Duodenal mucosa (tissue), 2 donors: Measurements from ENCODE around the gene EIF4A3.

ENCODE experiments used
- H3K27ac ChIP-seq: one replicate; pipeline ENCODE4 v1.7.0; 2013; ENCODE audit warnings: low read depth, low read length
- H3K27me3 ChIP-seq, 2 donors: one replicate each; pipeline ENCODE4 v1.7.0; 2013; ENCODE audit warnings: low read length in 2 of 2, control low read depth in 1 of 2; ENCODE audit not compliant: insufficient read depth in 2 of 2, control insufficient read depth in 1 of 2
- H3K36me3 ChIP-seq, 2 donors: one replicate each; pipeline ENCODE4 v1.7.0; 2013; ENCODE audit warnings: low read length in 2 of 2, control low read depth in 1 of 2; ENCODE audit not compliant: insufficient read depth in 2 of 2, control insufficient read depth in 1 of 2
- H3K4me1 ChIP-seq, 2 donors: one replicate each; pipeline ENCODE4 v1.7.0; 2013; ENCODE audit warnings: low read length in 2 of 2, control low read depth in 1 of 2; ENCODE audit not compliant: insufficient read depth in 2 of 2, control insufficient read depth in 1 of 2
- H3K4me3 ChIP-seq, 2 donors: one replicate each; pipeline ENCODE4 v1.7.0; 2013; ENCODE audit warnings: low read length in 2 of 2, low read depth in 1 of 2
- H3K9ac ChIP-seq, 2 donors: one replicate each; pipeline ENCODE4 v1.7.0; 2013; ENCODE audit warnings: low read length in 2 of 2, low read depth in 1 of 2
- H3K9me3 ChIP-seq, 2 donors: one replicate each; pipeline ENCODE4 v1.7.0; 2013; ENCODE audit warnings: low read length in 2 of 2, control low read depth in 1 of 2; ENCODE audit not compliant: control insufficient read depth in 1 of 2

The EIF4A3 gene

GRCh38 chr17:80141463-80142165, 5.3 kb downstream of the EIF4A3 start:
- Histone ChIP-seq H3K4me1 (peaks cover 17 to 19% of the 10 kb centered on the region in 2 donors), H3K27me3 (no peaks in the 10 kb centered on the region), H3K27ac (no peak overlapping the region), H3K4me3 (no peak overlapping the region), H3K36me3 (peaks cover 48 to 77% of the 10 kb centered on the region in 2 donors), H3K9ac (no peak overlapping the region), H3K9me3 (no peaks in the 10 kb centered on the region)

GRCh38 chr17:80138856-80139426, 8.0 kb downstream of the EIF4A3 start:
- no peaks in the 10 kb centered on the region for H3K4me1 ChIP-seq
- H3K9me3 ChIP-seq, result no peaks in the 10 kb centered on the region
- peaks cover 51 to 99% of the 10 kb centered on the region in 2 donors for H3K36me3 ChIP-seq
- H3K9ac ChIP-seq, result no peak overlapping the region
- no peak overlapping the region for H3K4me3 ChIP-seq
- no peaks in the 10 kb centered on the region for H3K27me3 ChIP-seq
- no peak overlapping the region for H3K27ac ChIP-seq

GRCh38 chr17:80137131-80137530, 9.8 kb downstream of the EIF4A3 start:
- H3K27me3 ChIP-seq, result no peaks in the 10 kb centered on the region
- H3K9me3 ChIP-seq, result no peaks in the 10 kb centered on the region
- no peak overlapping the region for H3K27ac ChIP-seq
- no peak overlapping the region for H3K4me3 ChIP-seq
- no peak overlapping the region for H3K9ac ChIP-seq
- peaks cover 48 to 88% of the 10 kb centered on the region in 2 donors for H3K36me3 ChIP-seq
- no peaks in the 10 kb centered on the region for H3K4me1 ChIP-seq

- Histone ChIP-seq H3K27me3 (no peaks in the 10 kb centered on the region), H3K9ac (no peak overlapping the region), H3K9me3 (no peaks in the 10 kb centered on the region), H3K4me1 (no peaks in the 10 kb centered on the region), H3K4me3 (no peak overlapping the region), H3K36me3 (peaks cover 25 to 53% of the 10 kb centered on the region in 2 donors), H3K27ac (no peak overlapping the region)
These were observed 13.3 kb downstream of the EIF4A3 start for GRCh38 chr17:80133626-80133970.

GRCh38 chr17:80132906-80133625, 13.9 kb downstream of the EIF4A3 start:
- peaks cover 21 to 48% of the 10 kb centered on the region in 2 donors for H3K36me3 ChIP-seq
- H3K4me3 ChIP-seq, result no peak overlapping the region
- no peaks in the 10 kb centered on the region for H3K9me3 ChIP-seq
- no peaks in the 10 kb centered on the region for H3K4me1 ChIP-seq
- H3K27ac ChIP-seq, result no peak overlapping the region
- H3K9ac ChIP-seq, result no peak overlapping the region
- peaks cover 0 to 5% of the 10 kb centered on the region in 2 donors for H3K27me3 ChIP-seq

GRCh38 chr17:80130992-80131391, 15.9 kb downstream of the EIF4A3 start:
- Histone ChIP-seq H3K36me3 (peaks cover 6 to 28% of the 10 kb centered on the region in 2 donors), H3K4me3 (no peak overlapping the region), H3K27ac (no peak overlapping the region), H3K9me3 (no peaks in the 10 kb centered on the region), H3K27me3 (peaks cover 0 to 7% of the 10 kb centered on the region in 2 donors), H3K4me1 (no peaks in the 10 kb centered on the region), H3K9ac (no peak overlapping the region)

- Histone ChIP-seq H3K4me3 (no peak overlapping the region), H3K36me3 (peaks cover 6 to 9% of the 10 kb centered on the region in 2 donors), H3K4me1 (no peaks in the 10 kb centered on the region)
These were observed 17.8 kb downstream of the EIF4A3 start for GRCh38 chr17:80129006-80129565.

GRCh38 chr17:80126449-80126715, 20.5 kb downstream of the EIF4A3 start:
- Histone ChIP-seq H3K27ac (no peak overlapping the region), H3K9me3 (no peaks in the 10 kb centered on the region), H3K36me3 (no peaks in the 10 kb centered on the region), H3K4me3 (no peak overlapping the region), H3K4me1 (no peaks in the 10 kb centered on the region), H3K9ac (no peak overlapping the region), H3K27me3 (peaks cover 0 to 7% of the 10 kb centered on the region in 2 donors)

More at GRCh38 chr17:80129006-80129565, 17.8 kb downstream of the EIF4A3 start:
- H3K9me3 ChIP-seq, result no peaks in the 10 kb centered on the region
- peaks cover 0 to 7% of the 10 kb centered on the region in 2 donors for H3K27me3 ChIP-seq
- H3K9ac ChIP-seq, result no peak overlapping the region
- no peak overlapping the region for H3K27ac ChIP-seq

GRCh38 chr17:80125656-80126448, 21.1 kb downstream of the EIF4A3 start:
- H3K9me3 ChIP-seq, result no peaks in the 10 kb centered on the region
- no peak overlapping the region for H3K27ac ChIP-seq
- no peak overlapping the region for H3K4me3 ChIP-seq
- H3K4me1 ChIP-seq, result no peaks in the 10 kb centered on the region
- H3K27me3 ChIP-seq, result peaks cover 0 to 7% of the 10 kb centered on the region in 2 donors
- H3K9ac ChIP-seq, result no peak overlapping the region
- no peaks in the 10 kb centered on the region for H3K36me3 ChIP-seq
